Pancreas (tissue), 10 donors: Measurements from ENCODE around the gene AUTS2. TPM values are rescaled to one million over a fixed set of nuclear protein-coding genes. Genes with fewer than 3 reads are reported as not detected.

Source experiments
- ATAC-seq, 4 donors: fragments of 200-7000 bp; cut with Tn5 transposase; one replicate each; pipeline versions ENCODE4 v1.8.0 to v1.9.1; 2020; ENCODE audit warnings: mild to moderate bottlenecking in 4 of 4, moderate library complexity in 4 of 4
- DNase-seq, 6 donors: peaks; one replicate each; pipeline ENCODE4 v3.0.0-alpha.2; 2020
- FAIRE-seq: peaks from 2 replicates; lab custom pipeline; 2012; peaks lifted over from hg19 to GRCh38; lab: Jason Lieb, UNC
- H3K27ac ChIP-seq, 4 donors: fragments of 200-600 bp; sonication (generic); 1 replicate in 3 of 4; 2 replicates in 1 of 4; pipeline versions ENCODE4 v1.5.0 to v1.8.0; 2020
- H3K27me3 ChIP-seq, 4 donors: fragments of 200-600 bp; one replicate each; pipeline ENCODE4 v1.8.0; 2021
- H3K36me3 ChIP-seq, 3 donors: fragments of 200-600 bp; sonication (generic) in 1 of 3; one replicate each; pipeline versions ENCODE4 v1.5.0 to v1.8.0; 2020 to 2021
- H3K4me1 ChIP-seq, 3 donors: fragments of 200-600 bp; one replicate each; pipeline ENCODE4 v1.8.0; 2021
- H3K4me3 ChIP-seq, 4 donors: fragments of 200-600 bp; sonication (generic) in 2 of 4; one replicate each; pipeline versions ENCODE4 v1.5.0 to v1.8.0; 2020 to 2021
- H3K9me3 ChIP-seq, 4 donors: fragments of 200-600 bp; one replicate each; pipeline ENCODE4 v1.8.0; 2021
- CTCF ChIP-seq, 4 donors: fragments of 200-600 bp; sonication (generic) in 3 of 4; IDR thresholded peaks; one replicate each; pipeline versions ENCODE4 v1.5.0 to v1.8.0; 2021; ENCODE audit warnings: antibody characterized with exemption in 4 of 4
- WGBS, 2 donors: extraction: QIAGEN DNeasy Blood & Tissue Kit; methylation state at CpG; one replicate each; pipeline ENCODE4 v1.1.7; 2013; 5-methylcytosine and 5-hydroxymethylcytosine counted together
- intact Hi-C, 3 donors: fragments of 100-400 bp; cut with DNase I; formaldehyde crosslinking; loops; one replicate each; pipeline versions ENCODE4 v1.11.1 to v1.14.2; 2022
- polyA plus RNA-seq, 2 donors: library from polyadenylated mRNA; stranded (reverse); fragments of 200-250 nt; gene quantifications; one replicate each; pipeline ENCODE4 v1.2.3, GENCODE V29; 2013
- total RNA-seq, 6 donors: library from RNA; stranded (reverse); fragmentation: NEBNext Ultra II Directional in 4 of 6; extraction: Animal tissue kit (Norgen Biotek cat#: 25700) in 4 of 6; gene quantifications; one replicate each; pipeline versions ENCODE4 v1.2.1 to v1.2.4, GENCODE V29; 2021 to 2023
- donor health status: healthy with polysubstance abuse.
- donor health status: DM: no; HTN: no; CAD: no; lungs with moderate emphysema.
- donor health status: DM: no; HTN: no; CAD: no.
- donor health status: control.
- donor health status: control.
- donor health status: Bipolar disorder and iron deficiency.
- donor health status: DM: yes; HTN: yes; CAD: no.
- donor health status: DM: no; HTN: no; CAD: no.
- donor health status: DM: no; HTN: no; CAD: no.
- donor health status: DM: yes; HTN: yes; CAD: no.

Gene AUTS2
- total and polyA plus RNA-seq, 8 donors: 5.8 to 16.8 (median 9.9) TPM

- intact Hi-C loops: no loop called here
- Histone ChIP-seq H3K36me3 (no peaks in the 10 kb centered on the region), H3K9me3 (no peaks in the 10 kb centered on the region), H3K4me3 (no peak overlapping the region), H3K27me3 (no peaks in the 10 kb centered on the region), H3K27ac (no peak overlapping the region), H3K4me1 (no peaks in the 10 kb centered on the region)
- TF ChIP-seq CTCF (IDR thresholded peaks at IDR 0.05): no peak
- 55% methylated on average over 6 of the region's 6 CpGs for WGBS, 2 donors
- DNase-seq (no peak), FAIRE-seq (no peak), ATAC-seq (no peak)
Observed at GRCh38 chr7:70595370-70595754, 997.1 kb downstream of the AUTS2 start.

- H3K36me3 ChIP-seq: no peaks in the 10 kb centered on the region
- H3K4me1 ChIP-seq: no peaks in the 10 kb centered on the region
- no peaks in the 10 kb centered on the region for H3K9me3 ChIP-seq
- no peaks in the 10 kb centered on the region for H3K27me3 ChIP-seq
- FAIRE-seq (no peak), ATAC-seq (peak; percentile 28 to 78 (median 54)), DNase-seq (peak in 2 of 6 donors; percentile 65)
- TF ChIP-seq CTCF (IDR thresholded peaks at IDR 0.05): no peak
- no peak overlapping the region for H3K27ac ChIP-seq
- 3 to 4% methylated on average over 79 to 82 of the region's 82 CpGs for WGBS, 2 donors
- peak overlapping the region in 3 of 4 donors; percentile 1 to 39 (median 28) for H3K4me3 ChIP-seq
- intact Hi-C loops: no loop called here
Observed at GRCh38 chr7:70595755-70596597, 997.7 kb downstream of the AUTS2 start.

GRCh38 chr7:70596598-70596913, 998.3 kb downstream of the AUTS2 start:
- no peak for TF ChIP-seq CTCF (IDR thresholded peaks at IDR 0.05)
- Histone ChIP-seq H3K27ac (no peak overlapping the region), H3K4me3 (peak overlapping the region in 2 of 4 donors; percentile 1 to 39), H3K4me1 (no peaks in the 10 kb centered on the region), H3K27me3 (no peaks in the 10 kb centered on the region), H3K9me3 (no peaks in the 10 kb centered on the region), H3K36me3 (no peaks in the 10 kb centered on the region)
- ATAC-seq (no peak), DNase-seq (no peak), FAIRE-seq (no peak)
- intact Hi-C loops: no loop called here
- 35 to 42% methylated on average over 11 of the region's 11 CpGs for WGBS, 2 donors

- intact Hi-C loops: no loop called here
- H3K9me3 ChIP-seq: no peaks in the 10 kb centered on the region
- FAIRE-seq: no peak
- no peaks in the 10 kb centered on the region for H3K27me3 ChIP-seq
- 64 to 69% methylated on average over 5 of the region's 5 CpGs for WGBS, 2 donors
- DNase-seq: no peak
- H3K36me3 ChIP-seq: no peaks in the 10 kb centered on the region
- no peak for ATAC-seq
- H3K27ac ChIP-seq: no peak overlapping the region
- H3K4me1 ChIP-seq: no peaks in the 10 kb centered on the region
- TF ChIP-seq CTCF (IDR thresholded peaks at IDR 0.05): no peak
- H3K4me3 ChIP-seq: no peak overlapping the region
Observed at GRCh38 chr7:70597066-70597465, 998.8 kb downstream of the AUTS2 start.

GRCh38 chr7:70598976-70599375, 1000.7 kb downstream of the AUTS2 start:
- no peak overlapping the region for H3K27ac ChIP-seq
- WGBS, 2 donors: 47 to 66% methylated on average over 2 of the region's 2 CpGs
- intact Hi-C loops: no loop called here
- H3K4me3 ChIP-seq: no peak overlapping the region
- H3K36me3 ChIP-seq: no peaks in the 10 kb centered on the region
- no peak for FAIRE-seq
- no peak for TF ChIP-seq CTCF (IDR thresholded peaks at IDR 0.05)
- DNase-seq: no peak
- no peaks in the 10 kb centered on the region for H3K4me1 ChIP-seq
- H3K27me3 ChIP-seq: no peaks in the 10 kb centered on the region
- ATAC-seq: peak in 3 of 4 donors; percentile 54 to 74 (median 72)
- H3K9me3 ChIP-seq: no peaks in the 10 kb centered on the region
